Heart right ventricle (tissue), 16 donors: Measurements from ENCODE around the gene CNPPD1. TPM values are rescaled to one million over a fixed set of nuclear protein-coding genes. Genes with fewer than 3 reads are reported as not detected.

Source experiments
- ATAC-seq, 8 donors: fragments of 200-7000 bp; cut with Tn5 transposase; one replicate each; pipeline ENCODE4 v1.9.1; 2020; ENCODE audit warnings: mild to moderate bottlenecking in 8 of 8, moderate library complexity in 8 of 8, moderate number of reproducible peaks in 1 of 8
- DNase-seq, 2 donors: peaks; one replicate each; pipeline ENCODE4 v3.0.0-alpha.2; 2020
- H3K27ac ChIP-seq, 10 donors: fragments of 200-600 bp; sonication (generic) in 2 of 10; one replicate each; pipeline versions ENCODE4 v1.5.0 to v1.8.0; 2020 to 2022; ENCODE audit warnings: mild to moderate bottlenecking in 3 of 10
- H3K27me3 ChIP-seq, 7 donors: fragments of 200-600 bp; one replicate each; pipeline ENCODE4 v1.8.0; 2021 to 2022; ENCODE audit warnings: mild to moderate bottlenecking in 2 of 7
- H3K36me3 ChIP-seq, 9 donors: fragments of 200-600 bp; sonication (generic) in 1 of 9; one replicate each; pipeline versions ENCODE4 v1.5.0 to v1.8.0; 2020 to 2022; ENCODE audit warnings: mild to moderate bottlenecking in 2 of 9
- H3K4me1 ChIP-seq, 9 donors: fragments of 200-600 bp; sonication (generic) in 1 of 9; one replicate each; pipeline versions ENCODE4 v1.5.0 to v1.8.0; 2020 to 2022; ENCODE audit warnings: mild to moderate bottlenecking in 4 of 9
- H3K4me3 ChIP-seq, 10 donors: fragments of 200-600 bp; sonication (generic) in 2 of 10; one replicate each; pipeline versions ENCODE4 v1.5.0 to v1.8.0; 2020 to 2022; ENCODE audit warnings: mild to moderate bottlenecking in 7 of 10, moderate library complexity in 2 of 10
- H3K9me3 ChIP-seq, 11 donors: fragments of 200-600 bp in 10 of 11; sonication (generic) in 2 of 11; one replicate each; pipeline versions ENCODE4 v1.5.0 to v1.8.0; 2013 to 2022; ENCODE audit warnings: mild to moderate bottlenecking in 2 of 11, control low read depth in 1 of 11, moderate library complexity in 1 of 11
- WGBS, 2 donors: extraction: QIAGEN DNeasy Blood & Tissue Kit; methylation state at CpG; one replicate each; pipeline ENCODE4 v1.1.7; 2013; ENCODE audit warnings: inconsistent platforms in 1 of 2; 5-methylcytosine and 5-hydroxymethylcytosine counted together
- intact Hi-C, 10 donors: fragments of 100-400 bp; cut with DNase I; formaldehyde crosslinking; loops; one replicate each; pipeline versions ENCODE4 v1.11.1 to v1.14.2; 2022
- polyA plus RNA-seq, 2 donors: library from polyadenylated mRNA; stranded (reverse); fragments of 200-250 nt; gene quantifications; one replicate each; pipeline ENCODE4 v1.2.3, GENCODE V29; 2013
- total RNA-seq, 10 donors: library from RNA; stranded (reverse); fragmentation: NEBNext Ultra II Directional in 3 of 10; extraction: Animal tissue kit (Norgen Biotek cat#: 25700) in 3 of 10; gene quantifications; one replicate each; pipeline versions ENCODE4 v1.2.1 to v1.2.4, GENCODE V29; 2021 to 2023
- TF ChIP-seq, protein P1 (sequence below), 9 donors: fragments of 200-600 bp; sonication (generic) in 2 of 9; IDR thresholded peaks; one replicate each; pipeline versions ENCODE4 v1.5.0 to v1.8.0; 2021 to 2022; ENCODE audit warnings: antibody characterized with exemption in 9 of 9, mild to moderate bottlenecking in 5 of 9, moderate library complexity in 1 of 9
- donor health status: Arrhythmogenic right ventricular cardiomyopathy.
- donor health status: ischemic (EF 13 %, LVEDD 7.1; RV severe dilation, severe dysfunction).
- donor health status: healthy with polysubstance abuse.
- donor health status: DM: no; HTN: yes; CAD: no.
- donor health status: DM: no; HTN: no; CAD: no.
- donor health status: ischemic (EF 25% LVEDD 6.9; RV normal size, moderate dysfunction).
- donor health status: ischemic (EF 25% LVEDD 5.7; RV mildly dilated, moderate dysfunction).
- donor health status: healthy.
- donor health status: DM: yes; HTN: yes; CAD: no.
- donor health status: Ischemic cardiomyopathy.
- donor health status: ischemic (EF 35%, LVEDD 5.7; RV mildly dilated, moderate dysfunction).
- donor health status: nonischemic (EF 11% LVEDD 7.7; RV severe dilation, severe dysfunction).
- donor health status: DM: yes; HTN: yes; CAD: no.
- donor health status: PGD.
- donor health status: ischemic (EF 29% LVEDD 5.4; RV normal size, mild dysfunction).
- donor health status: nonischemic (EF 23%, LVEDD 6.1; RV moderate dilation, normal function).

CNPPD1 gene
- total and polyA plus RNA-seq, 12 donors, result 35.5 to 84.7 (median 63.6) TPM

DNA sequence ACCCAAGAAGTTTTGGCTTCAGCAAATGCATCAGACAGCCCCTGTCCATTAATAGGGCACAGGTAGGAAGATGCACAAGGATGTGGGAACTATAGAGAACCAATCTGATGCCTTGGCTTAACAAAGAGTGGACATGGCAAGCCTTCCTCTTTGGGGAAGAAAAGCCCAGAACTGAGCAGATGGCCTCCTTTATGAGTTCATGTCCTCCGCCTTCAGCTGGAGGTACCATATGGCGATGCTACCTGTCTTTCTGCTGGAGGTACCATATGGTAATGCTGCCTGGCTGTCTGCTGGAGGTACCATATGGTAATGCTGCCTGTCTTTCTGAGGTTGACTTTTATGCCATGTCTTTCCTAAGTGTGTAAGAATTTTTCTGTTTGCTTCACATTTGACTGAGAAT lies 7.4 kb upstream of the CNPPD1 start:
- H3K36me3 ChIP-seq, result peaks cover 0 to 68% (median 46%) of the 10 kb centered on the region in 9 donors
- ATAC-seq (no peak), DNase-seq (no peak)
- intact Hi-C loops, result no loop called here
- no peak overlapping the region for H3K27ac ChIP-seq
- no peaks in the 10 kb centered on the region for H3K27me3 ChIP-seq
- no peak overlapping the region for H3K4me3 ChIP-seq
- peaks cover 3 to 28% (median 11%) of the 10 kb centered on the region in 9 donors for H3K4me1 ChIP-seq
- TF ChIP-seq, protein P1, sequence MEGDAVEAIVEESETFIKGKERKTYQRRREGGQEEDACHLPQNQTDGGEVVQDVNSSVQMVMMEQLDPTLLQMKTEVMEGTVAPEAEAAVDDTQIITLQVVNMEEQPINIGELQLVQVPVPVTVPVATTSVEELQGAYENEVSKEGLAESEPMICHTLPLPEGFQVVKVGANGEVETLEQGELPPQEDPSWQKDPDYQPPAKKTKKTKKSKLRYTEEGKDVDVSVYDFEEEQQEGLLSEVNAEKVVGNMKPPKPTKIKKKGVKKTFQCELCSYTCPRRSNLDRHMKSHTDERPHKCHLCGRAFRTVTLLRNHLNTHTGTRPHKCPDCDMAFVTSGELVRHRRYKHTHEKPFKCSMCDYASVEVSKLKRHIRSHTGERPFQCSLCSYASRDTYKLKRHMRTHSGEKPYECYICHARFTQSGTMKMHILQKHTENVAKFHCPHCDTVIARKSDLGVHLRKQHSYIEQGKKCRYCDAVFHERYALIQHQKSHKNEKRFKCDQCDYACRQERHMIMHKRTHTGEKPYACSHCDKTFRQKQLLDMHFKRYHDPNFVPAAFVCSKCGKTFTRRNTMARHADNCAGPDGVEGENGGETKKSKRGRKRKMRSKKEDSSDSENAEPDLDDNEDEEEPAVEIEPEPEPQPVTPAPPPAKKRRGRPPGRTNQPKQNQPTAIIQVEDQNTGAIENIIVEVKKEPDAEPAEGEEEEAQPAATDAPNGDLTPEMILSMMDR (IDR thresholded peaks at IDR 0.05), result no peak
- no peaks in the 10 kb centered on the region for H3K9me3 ChIP-seq
- 100% methylated on average over 2 of the region's 2 CpGs for WGBS, 2 donors

DNA sequence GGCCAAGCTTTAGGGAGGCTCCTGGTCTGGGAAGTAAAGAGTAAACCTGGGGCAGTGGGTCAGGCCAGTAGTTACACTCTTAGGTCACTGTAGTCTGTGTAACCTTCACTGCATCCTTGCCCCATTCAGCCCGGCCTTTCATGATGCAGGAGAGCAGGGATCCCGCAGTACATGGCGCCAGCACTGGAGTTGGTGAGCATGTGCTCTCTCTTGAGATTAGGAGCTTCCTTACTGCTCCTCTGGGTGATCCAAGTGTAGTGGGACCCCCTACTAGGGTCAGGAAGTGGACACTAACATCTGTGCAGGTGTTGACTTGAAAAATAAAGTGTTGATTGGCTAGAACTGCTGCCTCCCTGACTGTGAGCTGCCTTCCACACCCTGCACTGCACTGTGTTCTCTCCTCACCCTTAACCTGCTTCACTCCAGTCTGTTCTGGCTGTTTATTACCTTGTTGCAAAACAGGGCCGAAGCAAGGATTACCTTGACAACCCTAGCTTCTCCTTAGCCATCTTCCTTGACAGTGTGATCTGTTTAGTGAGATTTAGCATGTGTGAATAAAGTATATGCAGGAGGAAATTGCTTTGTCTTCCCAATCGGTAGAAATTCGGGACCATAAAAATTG lies 6.5 kb upstream of the CNPPD1 start:
- Histone ChIP-seq H3K27ac (no peak overlapping the region), H3K36me3 (peaks cover 0 to 68% (median 46%) of the 10 kb centered on the region in 9 donors)
- ATAC-seq, result no peak

DNA sequence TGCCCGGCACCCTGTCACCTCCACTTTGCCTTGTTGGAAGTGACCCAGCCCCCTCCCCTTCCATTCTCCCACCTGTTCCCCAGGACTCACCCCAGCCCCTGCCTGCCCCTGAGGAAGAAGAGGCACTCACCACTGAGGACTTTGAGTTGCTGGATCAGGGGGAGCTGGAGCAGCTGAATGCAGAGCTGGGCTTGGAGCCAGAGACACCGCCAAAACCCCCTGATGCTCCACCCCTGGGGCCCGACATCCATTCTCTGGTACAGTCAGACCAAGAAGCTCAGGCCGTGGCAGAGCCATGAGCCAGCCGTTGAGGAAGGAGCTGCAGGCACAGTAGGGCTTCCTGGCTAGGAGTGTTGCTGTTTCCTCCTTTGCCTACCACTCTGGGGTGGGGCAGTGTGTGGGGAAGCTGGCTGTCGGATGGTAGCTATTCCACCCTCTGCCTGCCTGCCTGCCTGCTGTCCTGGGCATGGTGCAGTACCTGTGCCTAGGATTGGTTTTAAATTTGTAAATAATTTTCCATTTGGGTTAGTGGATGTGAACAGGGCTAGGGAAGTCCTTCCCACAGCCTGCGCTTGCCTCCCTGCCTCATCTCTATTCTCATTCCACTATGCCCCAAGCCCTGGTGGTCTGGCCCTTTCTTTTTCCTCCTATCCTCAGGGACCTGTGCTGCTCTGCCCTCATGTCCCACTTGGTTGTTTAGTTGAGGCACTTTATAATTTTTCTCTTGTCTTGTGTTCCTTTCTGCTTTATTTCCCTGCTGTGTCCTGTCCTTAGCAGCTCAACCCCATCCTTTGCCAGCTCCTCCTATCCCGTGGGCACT lies 5.8 kb upstream of the CNPPD1 start:
- no peak for DNase-seq
- Histone ChIP-seq H3K4me1 (peaks cover 6 to 34% (median 18%) of the 10 kb centered on the region in 9 donors), H3K9me3 (no peaks in the 10 kb centered on the region), H3K36me3 (peaks cover 0 to 68% (median 46%) of the 10 kb centered on the region in 9 donors), H3K27me3 (no peaks in the 10 kb centered on the region), H3K4me3 (no peak overlapping the region), H3K27ac (no peak overlapping the region)
- 74 to 75% methylated on average over 8 of the region's 8 CpGs for WGBS, 2 donors
- TF ChIP-seq, protein P1 (IDR thresholded peaks at IDR 0.05), result no peak
- ATAC-seq, result no peak
- intact Hi-C loops, result no loop called here

More for the DNA sequence above, 6.5 kb upstream of the CNPPD1 start:
- H3K9me3 ChIP-seq, result no peaks in the 10 kb centered on the region
- 91 to 95% methylated on average over 6 of the region's 6 CpGs for whole genome bisulfite sequencing, 2 donors
- peaks cover 6 to 34% (median 17%) of the 10 kb centered on the region in 9 donors for H3K4me1 ChIP-seq
- intact Hi-C loops, result no loop called here
- no peak overlapping the region for H3K4me3 ChIP-seq
- DNase-seq, result no peak
- no peaks in the 10 kb centered on the region for H3K27me3 ChIP-seq
- TF ChIP-seq, protein P1 (IDR thresholded peaks at IDR 0.05), result no peak

DNA sequence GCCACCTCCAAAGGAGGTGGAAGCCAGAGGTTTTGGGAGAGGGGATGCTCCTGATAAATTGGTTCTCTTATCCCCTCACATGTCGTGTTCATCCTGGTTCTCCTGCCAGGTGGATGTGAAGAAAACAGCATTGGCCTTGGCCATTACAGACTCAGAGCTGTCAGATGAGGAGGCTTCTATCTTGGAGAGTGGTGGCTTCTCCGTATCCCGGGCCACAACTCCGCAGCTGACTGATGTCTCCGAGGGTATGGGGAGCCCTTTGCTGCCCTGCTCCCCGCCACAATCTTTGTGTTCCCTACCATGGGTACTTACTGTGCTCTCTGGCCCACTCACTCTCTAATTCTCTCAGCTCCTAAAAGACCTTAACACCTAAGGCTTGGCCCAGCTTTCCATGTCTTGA lies 4.8 kb upstream of the CNPPD1 start:
- intact Hi-C loops, result no loop called here
- Histone ChIP-seq H3K4me3 (no peak overlapping the region), H3K36me3 (peaks cover 0 to 68% (median 46%) of the 10 kb centered on the region in 9 donors), H3K9me3 (no peaks in the 10 kb centered on the region), H3K4me1 (peaks cover 6 to 39% (median 19%) of the 10 kb centered on the region in 9 donors), H3K27ac (no peak overlapping the region), H3K27me3 (no peaks in the 10 kb centered on the region)
- TF ChIP-seq, protein P1 (IDR thresholded peaks at IDR 0.05), result no peak
- WGBS, 2 donors, result 94 to 95% methylated on average over 6 of the region's 6 CpGs
- ATAC-seq (no peak), DNase-seq (no peak)
